Measurements from ENCODE around the gene PECR.
A peak's percentile ranks its signal among the peaks of the same experiment; 100 is the strongest.
"Not testable (repeated sequence)": the region's sequence is repeated elsewhere in the genome, so short reads cannot be mapped to it uniquely, and the experiment has no call there.

PECR gene

DNA sequence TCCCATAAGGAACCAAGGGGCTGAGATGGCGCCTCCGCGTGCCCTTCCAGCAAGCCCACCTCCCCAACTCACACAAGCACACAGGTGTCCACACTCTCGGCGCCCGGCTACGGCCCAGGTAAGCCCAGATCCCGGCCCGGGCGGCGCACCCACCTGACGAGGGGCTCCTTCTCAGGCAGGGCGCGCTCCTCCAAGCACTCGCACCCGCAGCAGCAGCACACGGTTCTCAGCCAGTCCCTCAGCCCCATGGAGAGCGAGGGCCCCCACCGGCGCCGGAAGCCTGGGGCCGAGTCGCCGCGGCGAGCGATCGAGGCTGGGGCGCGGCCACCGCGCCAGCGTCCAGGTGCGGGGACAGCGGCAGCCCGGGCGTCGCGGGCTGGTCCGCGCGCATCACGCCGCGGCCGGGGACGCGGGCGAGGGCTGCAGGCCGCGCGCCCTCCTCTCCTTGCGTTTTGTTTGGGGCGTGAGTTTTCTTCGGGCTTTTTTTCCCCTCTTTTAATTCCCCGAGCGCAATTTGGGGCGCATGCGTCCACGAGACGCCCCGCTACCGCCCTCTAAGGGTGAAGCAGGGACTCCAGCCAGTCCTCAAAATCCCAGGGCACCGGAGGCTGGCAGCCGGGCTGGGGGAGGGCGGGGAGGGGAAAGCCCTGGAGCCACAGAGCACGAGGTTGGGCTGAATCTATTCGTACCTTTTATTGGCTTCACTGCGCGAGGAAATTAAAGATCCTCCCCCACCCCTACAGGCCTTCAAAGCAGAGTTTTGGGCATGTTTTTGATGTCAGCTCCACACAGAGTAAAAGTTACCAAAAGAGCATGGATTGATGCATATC lies 68.3 kb downstream of the PECR start, which contains the start of gene MREG:
Gene MREG, minus strand, starts transcription at position 472 of the 830 bp plus-strand sequence. Its CDS starts 224 bp downstream, at position 248.
- H3K4me3 ChIP-seq (ENCODE audit: low read length), result peak within 1 kb of the TSS; percentile 71
- DNase-seq (ENCODE audit: low read depth, low spot score), result peak; percentile 75

DNA sequence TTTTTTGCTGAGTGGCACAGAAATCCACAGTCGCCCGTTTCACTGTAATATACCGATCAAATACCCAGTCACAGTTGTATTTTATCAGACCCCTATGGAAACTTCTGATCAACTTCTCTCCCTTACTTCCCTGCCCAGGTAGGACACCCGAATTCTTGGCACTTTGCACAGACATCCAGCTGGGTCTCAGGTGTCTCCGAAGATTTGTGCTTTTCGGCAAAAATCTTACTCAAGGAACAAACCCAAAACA lies 68.9 kb downstream of the PECR start:
- no peak for DNase-seq (ENCODE audit: low read depth, low spot score)
- peak overlapping the region; percentile 71 for H3K4me3 ChIP-seq (ENCODE audit: low read length)

DNA sequence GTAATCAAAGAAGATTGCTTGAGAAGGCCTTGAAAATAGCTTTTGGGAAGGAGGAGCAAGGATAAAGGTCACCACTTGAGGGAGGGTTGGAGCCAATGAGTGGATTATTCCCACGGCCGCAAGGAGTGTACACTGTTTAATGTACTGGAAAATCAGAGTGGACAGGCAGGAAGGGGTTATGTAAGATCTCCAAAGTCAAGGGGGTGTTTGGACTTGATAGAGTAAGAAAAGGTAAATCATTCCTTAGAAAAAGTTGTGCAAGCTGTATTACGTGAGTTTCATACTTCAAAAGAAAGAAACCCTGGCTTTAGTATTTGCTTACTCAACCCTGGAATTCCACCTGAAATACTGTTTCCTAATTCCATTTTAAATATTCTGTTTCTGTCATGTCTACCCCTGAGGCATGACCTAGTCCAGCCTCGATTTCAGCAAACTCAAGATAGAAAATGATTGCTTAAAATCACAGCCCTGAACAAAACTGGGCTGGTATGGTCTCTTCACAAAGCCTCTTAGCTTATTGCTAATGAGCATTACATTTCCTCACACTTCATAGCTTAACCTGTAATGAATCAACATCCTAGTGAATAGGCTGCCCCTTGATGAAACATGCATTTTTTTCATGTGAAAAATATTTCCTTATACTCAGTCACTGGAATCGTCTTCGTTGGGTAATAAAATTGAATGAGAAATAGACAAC lies 69.3 kb downstream of the PECR start:
- peak overlapping the region; percentile 71 for H3K4me3 ChIP-seq (ENCODE audit: low read length)
- DNase-seq (ENCODE audit: low read depth, low spot score), result no peak

DNA sequence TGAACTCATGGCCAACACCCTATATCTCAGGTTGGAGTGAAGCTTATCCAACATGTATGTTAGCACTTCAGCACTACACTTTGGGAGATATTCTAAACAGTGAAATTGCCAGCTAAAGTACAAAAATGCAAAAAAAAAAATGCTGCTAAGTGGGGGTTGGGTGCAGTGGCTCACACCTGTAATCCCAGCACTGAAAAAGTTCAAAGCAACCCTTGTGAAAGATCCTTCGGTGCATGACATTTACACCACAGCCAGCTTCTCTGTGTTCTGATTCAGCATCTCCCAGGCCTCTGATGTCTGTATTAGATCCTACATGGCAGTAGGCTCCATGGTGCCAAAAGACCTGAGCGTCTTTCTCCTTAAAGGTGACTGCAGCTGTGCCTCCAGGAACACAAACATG lies 72.4 kb downstream of the PECR start:
- H3K4me3 ChIP-seq (ENCODE audit: low read length), result not testable (repeated sequence)
- peak; percentile 35 for DNase-seq (ENCODE audit: low read depth, low spot score)

DNA sequence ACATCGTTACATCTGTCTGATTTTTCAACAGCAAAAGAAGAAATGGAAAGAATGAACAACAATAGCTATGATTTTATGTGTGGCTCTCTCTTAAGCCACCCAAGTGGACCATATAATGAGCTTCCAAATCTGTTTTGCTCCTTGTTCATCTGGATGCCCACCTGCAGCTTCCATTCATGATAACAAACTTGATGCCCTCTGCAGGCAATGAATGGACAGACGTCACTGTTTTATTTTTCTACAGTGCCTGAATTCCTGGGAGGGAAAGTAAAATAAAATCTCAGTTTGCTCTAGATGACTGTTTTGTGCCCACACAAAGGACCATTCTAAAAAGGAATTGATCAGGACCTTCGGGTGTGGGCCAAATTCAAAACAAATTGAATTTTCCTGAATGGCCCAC lies 73.2 kb downstream of the PECR start:
- DNase-seq (ENCODE audit: low read depth, low spot score), result no peak
- H3K4me3 ChIP-seq (ENCODE audit: low read length), result no peak overlapping the region

DNA sequence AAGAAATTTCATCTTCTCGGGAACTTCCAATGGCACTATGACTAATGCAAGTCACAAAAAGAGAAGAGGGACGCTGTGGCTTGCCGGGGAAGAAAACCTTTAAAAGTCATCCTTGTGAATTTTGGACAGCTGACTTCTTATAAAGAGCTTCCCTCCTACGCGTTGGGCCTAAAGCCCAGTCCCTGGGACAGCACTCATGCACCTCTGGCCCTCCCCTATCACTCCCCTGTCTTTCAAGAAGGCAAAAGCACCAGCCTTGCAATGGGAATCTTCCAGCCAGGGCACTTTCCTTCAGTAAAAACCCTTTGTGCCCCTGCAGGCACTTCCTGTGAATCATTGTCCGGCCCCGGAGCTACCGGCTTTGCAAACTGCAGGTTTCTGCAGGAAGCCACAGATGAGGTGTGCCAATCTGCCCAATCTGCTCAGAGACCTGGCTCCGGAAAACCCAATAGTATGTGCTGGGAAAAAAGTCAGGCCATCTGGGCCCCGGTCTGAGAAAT lies 75.4 kb downstream of the PECR start:
- no peak for DNase-seq (ENCODE audit: low read depth, low spot score)
- H3K4me3 ChIP-seq (ENCODE audit: low read length), result no peak overlapping the region

DNA sequence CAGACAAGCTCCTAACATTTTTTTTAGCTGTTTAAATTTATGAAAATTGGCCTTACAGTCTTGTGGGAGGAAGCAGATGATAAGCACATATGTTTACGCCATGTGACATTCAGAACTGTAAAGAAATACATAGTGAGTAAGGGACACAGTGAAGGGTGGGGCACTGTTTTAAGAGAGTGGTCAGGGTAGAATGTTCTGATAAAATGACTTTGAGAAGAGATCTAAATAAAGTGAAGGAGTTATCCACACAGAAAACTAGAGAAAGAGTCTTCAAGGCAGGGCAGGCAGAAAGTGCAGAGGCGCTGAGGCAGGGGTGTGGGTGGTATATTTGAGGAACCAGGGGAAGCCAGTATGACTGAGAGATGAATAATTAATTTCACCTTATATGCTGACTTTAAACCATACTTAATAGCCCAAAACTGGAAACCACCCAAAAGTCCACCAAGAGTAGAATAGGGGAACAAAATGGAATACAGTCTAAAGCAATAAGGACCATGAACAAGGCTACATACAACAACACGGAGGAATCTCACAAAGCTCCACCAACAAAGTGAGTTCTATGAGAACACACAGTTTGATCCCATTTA lies 76.8 kb downstream of the PECR start:
- DNase-seq (ENCODE audit: low read depth, low spot score), result no peak
- no peak overlapping the region for H3K4me3 ChIP-seq (ENCODE audit: low read length)

DNA sequence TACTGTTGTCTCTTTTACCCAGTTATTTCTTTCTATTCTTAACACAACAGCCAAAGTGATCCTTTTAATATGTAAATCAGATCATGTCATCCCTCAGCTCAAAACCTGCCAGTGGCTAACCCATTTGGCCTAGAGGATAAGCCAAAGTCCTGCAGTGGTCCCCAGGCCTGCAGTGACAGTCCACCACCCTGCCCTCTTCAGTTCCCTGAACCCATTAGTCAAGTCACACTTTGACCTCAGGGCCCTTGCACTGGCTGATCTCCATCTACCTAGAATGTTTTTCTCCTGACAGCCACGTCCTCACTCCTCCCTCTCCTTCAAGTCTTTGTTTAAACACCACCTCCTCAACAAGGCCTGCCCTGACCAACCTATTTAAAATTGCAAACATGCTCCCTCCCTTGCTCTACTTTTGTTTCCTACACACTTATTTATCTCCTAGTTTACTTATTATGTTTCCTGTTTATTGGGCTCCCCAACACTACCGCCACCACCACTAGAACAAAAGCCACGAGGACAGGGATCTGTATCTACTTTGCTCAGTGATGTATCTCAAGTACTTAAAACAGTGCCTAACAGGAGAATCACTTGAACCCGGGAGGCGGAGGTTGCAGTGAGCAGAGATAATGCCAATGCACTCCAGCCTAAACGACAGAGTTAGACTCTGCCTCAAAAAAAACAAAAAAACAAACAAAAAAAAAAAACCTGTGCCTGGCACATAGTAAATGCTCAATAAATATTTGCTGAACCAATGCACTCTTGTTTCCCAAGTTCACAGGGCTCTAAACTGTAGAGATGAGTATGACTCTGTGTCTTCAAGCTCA lies 77.5 kb downstream of the PECR start:
- H3K4me3 ChIP-seq (ENCODE audit: low read length), result no peak overlapping the region
- no peak for DNase-seq (ENCODE audit: low read depth, low spot score)

DNA sequence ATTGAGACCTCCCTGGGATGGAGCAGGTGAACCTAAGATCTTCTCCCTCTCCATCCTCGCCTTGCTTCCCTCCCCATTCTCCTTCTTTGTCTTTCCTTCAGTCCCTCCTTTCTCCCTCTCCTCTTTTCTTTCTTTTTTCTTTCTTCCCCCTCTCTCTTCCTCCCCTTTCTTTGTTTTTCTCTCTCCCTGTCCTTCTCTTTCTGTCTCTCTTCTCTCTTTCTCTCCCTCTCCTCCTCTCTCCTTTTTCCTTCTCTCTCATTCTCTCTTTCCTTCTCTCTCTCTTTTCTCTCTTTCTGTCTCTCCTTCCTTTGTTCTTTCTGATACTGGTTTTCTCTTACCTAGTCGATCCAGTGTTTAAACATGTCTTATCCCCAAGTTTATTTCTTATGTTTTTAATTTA lies 78.9 kb downstream of the PECR start:
- H3K4me3 ChIP-seq (ENCODE audit: low read length), result no peak overlapping the region
- DNase-seq (ENCODE audit: low read depth, low spot score), result no peak

DNA sequence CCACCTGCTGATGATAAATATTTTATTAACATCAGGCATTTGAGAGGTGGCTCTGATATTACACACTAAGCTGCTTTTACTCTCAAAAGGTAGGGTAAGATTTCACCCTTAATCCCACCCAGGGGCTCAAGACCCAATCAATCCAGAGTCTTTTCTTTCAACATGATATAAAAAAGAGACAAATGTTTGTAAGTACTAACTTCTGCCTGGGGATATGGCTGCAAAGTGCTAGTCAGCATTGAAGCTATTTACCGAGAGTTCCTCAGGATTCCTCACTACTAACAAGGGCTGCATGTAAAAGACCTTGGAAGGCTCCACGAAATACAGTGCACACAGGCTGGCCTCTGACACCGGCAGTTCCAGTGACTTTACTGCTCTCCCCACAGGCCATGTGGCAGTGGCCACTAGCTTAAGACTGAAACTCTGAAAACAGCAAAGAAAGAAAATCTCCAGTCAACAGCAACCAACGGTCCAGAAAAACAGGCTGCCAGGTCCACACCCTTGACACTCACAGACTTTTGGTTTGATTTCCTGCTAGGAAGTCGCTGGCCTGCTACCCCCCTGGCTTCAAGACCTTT lies 79.4 kb downstream of the PECR start:
- H3K4me3 ChIP-seq (ENCODE audit: low read length), result no peak overlapping the region
- no peak for DNase-seq (ENCODE audit: low read depth, low spot score)

DNA sequence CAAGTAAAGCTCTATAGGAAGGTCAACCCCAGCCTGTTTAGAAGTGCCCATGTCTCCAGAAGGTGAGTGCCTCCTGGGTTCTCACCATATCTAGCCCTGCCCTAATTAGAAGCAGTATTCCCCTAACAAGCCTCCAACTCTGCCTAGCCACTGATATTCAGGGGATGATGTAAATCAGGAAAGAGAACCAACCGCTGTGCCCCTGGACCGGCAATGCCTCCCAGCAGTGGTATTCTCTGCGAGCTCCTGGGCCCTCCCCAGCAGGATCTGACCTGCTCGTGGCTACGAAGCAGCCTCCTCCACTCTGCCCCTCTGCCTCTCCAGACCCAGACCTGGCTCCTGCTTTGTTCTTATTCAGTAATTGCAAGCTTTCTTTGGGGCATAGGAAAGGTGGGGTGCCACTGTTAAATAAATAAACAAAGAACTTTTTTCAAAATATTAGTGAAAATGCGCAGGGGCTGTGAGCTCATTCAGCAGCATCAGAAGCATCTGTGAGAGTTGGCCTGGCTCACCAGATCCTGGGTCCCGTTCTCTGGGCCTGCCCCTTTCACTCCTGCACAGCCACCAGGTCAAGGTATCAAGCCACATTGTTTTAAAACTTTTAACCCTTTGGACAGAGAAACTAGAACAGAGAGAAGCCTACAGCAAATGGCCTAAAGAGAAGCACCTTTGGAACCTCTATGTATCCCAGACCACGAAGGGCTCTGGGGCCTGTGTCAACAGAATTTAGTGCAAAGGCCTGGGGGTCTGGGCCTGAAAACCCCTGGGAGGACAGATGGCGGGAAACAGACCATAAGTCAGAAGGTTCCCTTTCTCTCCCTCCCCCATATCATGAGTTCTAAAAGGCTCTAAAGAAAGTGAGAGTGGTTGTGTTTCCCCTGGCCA lies 80.2 kb downstream of the PECR start:
- H3K4me3 ChIP-seq (ENCODE audit: low read length), result no peak overlapping the region
- no peak for DNase-seq (ENCODE audit: low read depth, low spot score)

DNA sequence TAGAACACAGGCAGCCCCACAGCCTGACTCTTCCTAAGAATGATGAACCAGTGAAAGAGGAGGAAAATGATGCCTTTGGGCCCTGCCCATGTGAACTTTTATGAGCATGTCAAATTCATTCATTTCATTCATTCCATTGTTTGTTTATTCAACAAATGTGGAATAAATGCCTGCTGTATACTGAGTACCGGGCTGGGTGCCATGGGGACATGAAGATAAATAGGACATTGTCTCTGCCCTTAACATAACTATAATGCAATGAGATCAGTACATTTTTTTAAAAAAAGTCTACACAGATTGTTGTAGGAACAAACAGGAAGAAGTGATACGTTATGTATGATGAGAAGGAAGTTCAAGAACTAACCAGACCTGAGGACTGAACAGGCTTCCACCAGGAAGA lies 83.0 kb downstream of the PECR start:
- DNase-seq (ENCODE audit: low read depth, low spot score), result no peak
- H3K4me3 ChIP-seq (ENCODE audit: low read length), result no peak overlapping the region

DNA sequence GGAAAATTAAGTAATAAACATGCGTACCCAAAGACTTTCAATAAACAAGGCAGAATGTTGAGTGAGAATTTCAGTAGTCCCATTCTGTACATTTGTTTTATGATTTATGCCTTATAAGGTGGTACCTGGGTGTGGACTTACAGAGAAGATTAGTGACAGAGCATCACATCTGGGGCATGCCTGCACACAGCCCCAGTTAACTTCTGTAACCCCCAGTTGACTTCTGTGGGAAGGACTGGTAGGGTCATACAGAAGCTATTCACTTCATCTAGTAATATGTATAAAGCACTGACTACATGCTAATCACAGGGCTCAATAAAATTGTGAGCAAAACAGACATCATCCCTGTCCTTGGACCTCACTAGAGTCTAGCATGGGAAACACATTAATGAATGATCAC lies 84.4 kb downstream of the PECR start:
- no peak for DNase-seq (ENCODE audit: low read depth, low spot score)
- no peak overlapping the region for H3K4me3 ChIP-seq (ENCODE audit: low read length)

DNA sequence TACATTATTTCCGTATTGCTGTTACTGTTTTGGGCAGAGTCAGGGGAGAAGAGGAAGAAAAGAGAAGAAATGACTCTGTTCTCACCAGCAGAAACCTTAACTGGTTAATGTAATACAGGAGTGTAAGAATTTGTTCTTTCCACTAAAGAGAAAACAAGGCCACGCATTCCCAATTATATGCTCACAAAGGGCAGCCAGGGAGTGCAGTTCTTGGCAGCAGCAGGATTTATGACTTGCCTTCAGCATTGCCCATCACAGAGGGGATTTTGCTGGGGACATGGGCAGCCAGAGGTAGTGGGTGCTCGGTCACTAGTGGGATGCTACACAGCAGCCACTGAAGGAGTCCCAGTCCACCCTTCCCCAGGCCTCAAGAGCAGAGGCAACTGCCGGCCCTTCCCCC lies 86.7 kb downstream of the PECR start:
- no peak for DNase-seq (ENCODE audit: low read depth, low spot score)
- no peak overlapping the region for H3K4me3 ChIP-seq (ENCODE audit: low read length)

DNA sequence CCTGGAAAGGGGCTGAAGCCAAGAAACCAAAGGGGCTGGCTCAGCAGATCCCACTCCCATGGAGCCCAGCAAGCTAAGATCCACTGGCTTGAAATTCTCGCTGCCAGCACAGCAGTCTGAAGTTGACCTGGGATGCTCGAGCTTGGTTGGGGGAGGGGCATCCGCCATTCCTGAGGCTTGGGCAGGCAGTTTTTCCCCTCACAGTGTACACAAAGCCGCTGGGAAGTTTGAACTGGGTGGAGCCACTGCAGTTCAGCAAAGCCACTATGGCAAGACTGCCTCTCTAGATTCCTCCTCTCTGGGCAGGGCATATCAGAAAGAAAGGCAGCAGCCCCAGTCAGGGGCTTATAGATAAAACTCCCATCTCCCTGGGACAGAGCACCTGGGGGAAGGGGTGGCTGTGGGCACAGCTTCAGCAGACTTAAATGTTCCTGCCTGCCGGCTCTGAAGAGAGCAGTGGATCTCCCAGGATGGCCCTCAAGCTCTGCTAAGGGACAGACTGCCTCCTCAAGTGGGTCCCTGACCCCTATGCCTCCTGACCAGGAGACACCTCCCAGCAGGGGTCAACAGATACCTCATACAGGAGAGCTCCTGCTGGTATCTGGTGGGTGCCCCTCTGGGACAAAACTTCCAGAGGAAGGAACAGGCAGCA lies 92.9 kb downstream of the PECR start:
- DNase-seq (ENCODE audit: low read depth, low spot score); H3K4me3 ChIP-seq (ENCODE audit: low read length): not testable (repeated sequence)
